ENCODE results near the gene SDC4.
A peak's percentile ranks its signal among the peaks of the same experiment; 100 is the strongest.

SDC4 gene

DNA sequence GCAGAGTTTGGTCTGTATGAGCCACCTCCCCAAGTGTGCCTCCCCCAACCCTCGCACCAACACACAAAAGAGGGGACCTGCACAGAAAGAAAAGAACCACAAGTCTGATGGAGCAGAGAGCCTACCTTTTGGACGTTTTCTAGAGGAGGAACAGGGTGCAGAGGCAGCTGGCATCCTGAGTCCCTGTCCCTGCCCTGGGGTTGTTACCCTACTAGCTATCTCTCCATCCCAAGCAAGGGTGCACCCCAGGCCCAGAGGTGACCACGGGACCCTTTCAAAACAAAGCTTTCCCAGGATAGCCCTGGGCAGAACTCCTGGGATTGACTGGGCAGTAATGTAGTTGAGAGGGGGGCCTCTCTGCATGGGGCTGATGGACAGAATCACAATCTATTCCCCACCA is 30.4 kb downstream of the SDC4 start:
- DNase-seq: no peak

- no peak for DNase-seq
Measured at GRCh38 chr20:45316150-45317080, 31.8 kb downstream of the SDC4 start.

GRCh38 chr20:45315672-45316071 is 32.6 kb downstream of the SDC4 start:
- no peak for DNase-seq

GRCh38 chr20:45313943-45314342 is 34.3 kb downstream of the SDC4 start:
- DNase-seq: no peak

DNA sequence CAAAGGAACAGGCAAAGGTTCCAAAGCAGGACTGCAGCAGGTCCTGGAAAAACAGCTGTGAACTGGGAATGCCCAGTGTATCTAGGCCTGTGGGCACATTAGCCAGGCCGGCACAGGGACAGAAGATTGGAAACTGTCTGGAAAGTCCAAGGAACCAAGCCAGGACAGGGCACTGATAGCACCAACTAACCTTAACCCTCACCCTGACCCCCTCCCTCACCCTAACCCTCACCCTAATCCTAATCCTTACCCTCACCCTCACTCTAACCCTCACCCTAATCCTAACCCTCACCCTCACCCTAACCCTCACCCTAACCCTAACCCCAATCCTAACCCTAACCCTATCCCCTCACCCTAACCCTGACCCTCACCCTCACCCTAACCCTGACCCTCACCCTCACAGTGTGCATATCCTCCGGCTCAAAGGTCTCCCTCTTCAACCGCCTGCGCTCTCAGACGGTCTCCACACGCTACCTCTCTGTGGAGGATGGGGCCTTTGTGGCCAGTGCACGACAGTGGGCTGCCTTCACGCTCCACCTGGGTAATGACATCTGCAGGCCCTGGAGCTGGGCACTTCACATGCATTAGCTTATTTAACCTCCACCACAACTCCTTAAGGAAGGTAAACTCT is 35.0 kb downstream of the SDC4 start:
- no peak for DNase-seq

GRCh38 chr20:45312241-45312640 is 36.0 kb downstream of the SDC4 start:
- no peak for DNase-seq

DNA sequence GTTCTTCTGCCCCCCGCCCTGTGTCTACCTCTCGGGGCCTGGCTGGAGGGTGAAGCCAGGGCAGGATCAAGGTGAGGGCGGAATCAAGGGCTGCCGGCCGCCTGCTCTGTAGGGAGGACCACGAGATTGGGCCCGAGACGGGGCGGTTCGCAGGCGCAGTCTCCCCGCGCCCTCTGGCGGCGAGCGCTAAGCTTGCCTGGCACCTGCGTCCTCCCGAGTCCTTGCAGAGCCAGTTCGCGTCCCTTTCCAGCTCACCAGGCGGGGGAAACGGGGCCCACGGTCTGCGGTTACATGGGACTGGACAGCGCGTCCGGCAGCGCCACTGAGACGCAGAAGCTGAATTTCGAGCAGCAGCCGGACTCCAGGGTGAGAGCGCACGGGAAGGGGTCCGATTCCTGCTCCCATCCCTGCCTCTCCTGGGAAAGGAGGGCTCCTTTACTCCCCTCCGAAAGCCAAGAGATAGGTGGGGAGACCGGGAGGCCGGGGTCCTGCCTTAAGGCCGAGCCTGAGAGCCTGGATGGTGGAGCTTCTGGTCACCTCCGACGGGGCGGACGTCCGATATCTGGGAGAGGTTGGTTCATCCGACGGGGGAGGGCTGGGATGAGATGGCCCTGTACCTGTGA is 36.5 kb downstream of the SDC4 start:
- peak in 1 of 2 donors; percentile 11 for DNase-seq

DNA sequence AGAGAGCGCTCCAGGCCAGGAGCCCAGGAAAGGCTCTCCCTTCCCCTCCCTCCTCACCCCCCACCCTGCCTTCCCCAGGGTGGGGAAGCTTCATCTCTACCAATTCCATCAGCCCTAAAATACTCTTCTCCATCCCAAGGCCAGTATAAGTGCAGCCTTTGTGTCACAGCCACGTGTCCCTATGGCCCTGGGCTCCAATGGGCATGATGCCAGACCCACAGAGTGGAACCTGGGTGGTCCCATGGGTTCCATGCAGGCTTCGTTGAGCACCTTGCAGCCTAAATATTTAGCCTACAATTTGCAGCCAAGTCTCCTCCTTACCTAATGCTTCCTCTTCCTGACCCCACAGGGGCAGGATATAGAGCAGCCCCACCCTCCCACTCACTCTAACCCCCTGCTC is 39.1 kb downstream of the SDC4 start:
- no peak for DNase-seq

DNA sequence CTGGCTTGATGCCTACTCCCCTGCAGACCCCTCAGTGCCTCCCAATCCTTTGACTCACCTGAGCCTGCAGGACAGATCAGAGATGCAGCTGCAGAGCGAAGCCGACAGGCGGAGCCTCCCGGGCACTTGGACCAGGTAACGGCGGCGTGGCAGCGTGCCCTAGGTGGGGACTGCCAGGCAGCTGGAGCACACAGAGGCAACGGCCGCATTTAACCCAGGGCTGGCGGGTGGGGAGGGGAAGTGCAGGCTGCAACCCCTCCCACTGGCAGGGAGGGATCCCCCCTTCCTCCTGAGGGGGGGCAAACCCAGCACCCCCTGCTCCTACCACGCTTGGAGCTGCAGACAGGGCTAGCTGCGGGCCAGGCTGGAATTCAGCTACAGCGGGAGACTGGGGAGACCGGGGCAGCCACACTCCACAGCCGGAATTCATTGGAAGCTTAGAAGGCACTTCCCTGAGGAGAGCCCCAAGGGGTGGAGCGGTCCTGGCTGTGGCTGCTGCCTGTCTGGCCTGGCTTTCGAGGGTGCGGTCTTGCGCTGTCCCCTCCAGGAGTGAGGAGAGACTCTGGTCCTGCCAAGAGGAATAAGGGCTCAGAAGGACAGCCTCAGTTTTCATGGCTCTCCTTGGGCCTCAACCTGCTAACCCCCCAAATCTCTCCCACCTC is 40.0 kb downstream of the SDC4 start, which contains the start of gene MATN4:
Gene MATN4, minus strand, starts transcription at position 183 of the 662 bp plus-strand sequence. CDS start 2,717 bp downstream, outside the sequence.
- no peak for DNase-seq

DNA sequence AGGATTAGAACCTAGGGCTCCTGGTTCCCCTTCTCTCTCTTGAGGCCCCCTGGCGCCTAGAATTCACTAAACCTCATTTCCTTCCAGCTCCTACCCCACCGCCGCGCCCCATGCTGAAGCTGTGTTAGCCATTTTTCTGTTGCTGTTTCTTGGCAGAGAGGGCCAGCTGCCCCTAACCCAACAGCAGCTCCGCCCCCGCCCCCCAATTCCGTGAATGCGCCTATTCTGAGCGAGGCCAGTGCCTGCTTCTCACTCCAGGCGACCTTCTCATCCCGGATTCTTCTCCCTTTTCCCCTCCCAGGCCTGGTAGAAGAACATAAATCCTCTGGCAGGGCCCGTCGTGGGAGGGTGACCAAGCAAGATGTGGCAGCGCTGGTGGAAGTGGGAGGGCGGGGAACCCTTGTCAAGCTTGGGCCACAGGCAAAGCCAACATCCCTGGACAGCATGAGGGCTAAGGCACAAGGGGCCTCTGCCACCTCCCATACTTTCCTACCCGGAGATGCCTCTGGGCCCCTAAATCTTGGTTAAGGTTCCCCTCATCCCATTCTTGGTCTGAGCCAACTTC is 41.1 kb downstream of the SDC4 start:
- DNase-seq: no peak

DNA sequence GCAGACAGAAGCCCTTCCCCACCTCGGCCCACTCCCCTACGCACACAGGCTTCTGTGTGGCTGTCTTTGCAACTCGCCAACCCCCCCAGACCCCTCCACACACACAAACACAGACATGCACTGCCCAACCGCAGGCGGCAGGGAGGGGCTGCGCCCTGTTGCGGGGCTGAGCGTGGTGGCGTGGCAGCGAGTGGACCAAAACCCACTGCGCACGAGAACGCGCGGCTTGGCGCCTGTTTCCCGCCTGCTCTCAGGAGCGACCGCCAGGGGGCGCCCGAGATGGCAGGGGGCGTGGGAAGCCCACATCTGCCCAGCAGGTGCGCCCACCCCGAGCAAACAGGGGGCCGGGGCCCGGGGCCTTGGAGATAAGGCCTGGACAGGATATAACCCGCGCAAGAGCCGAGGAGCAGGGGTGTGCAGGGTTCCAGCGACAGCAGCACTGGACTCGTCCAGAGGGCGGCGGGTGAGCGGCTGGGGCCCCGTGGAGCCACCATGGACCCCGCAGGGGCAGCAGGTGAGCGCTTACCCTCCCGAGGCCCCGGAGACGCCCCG is 41.7 kb downstream of the SDC4 start, which contains the start of gene RBPJL:
Gene RBPJL, plus strand, starts transcription at position 410 of the 552 bp plus-strand sequence. Its CDS starts 83 bp downstream, at position 493.
- DNase-seq: no peak

- DNase-seq: no peak
Measured at GRCh38 chr20:45305262-45305661, 43.0 kb downstream of the SDC4 start.

DNA sequence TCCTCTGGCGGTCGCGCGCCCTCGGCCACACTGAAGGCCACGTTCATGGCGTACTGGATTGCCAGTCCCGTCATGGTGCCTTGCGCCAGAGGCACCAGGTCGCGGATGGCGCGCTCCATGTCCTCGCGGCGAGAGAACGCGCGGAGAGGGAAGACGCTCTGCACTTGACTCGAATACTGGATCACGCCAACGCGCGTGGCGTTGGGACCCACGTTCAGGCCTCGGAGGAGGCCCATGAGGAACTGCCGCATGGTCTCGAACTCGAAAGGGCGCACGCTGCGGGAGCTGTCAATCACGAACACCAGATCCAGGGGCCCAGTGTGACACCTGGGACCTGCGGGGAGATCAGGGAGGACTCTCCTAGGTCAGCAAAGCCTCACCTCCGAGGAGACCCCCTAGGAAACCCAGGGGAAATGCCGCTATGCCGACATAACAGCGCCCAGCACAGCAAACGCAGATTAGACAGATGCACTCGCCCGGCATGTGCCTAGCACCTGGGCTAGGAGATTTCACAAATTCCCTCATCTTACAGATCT is 43.7 kb downstream of the SDC4 start:
- DNase-seq: no peak

GRCh38 chr20:45303586-45304463 is 44.4 kb downstream of the SDC4 start:
- no peak for DNase-seq

GRCh38 chr20:45301824-45302271 is 46.4 kb downstream of the SDC4 start:
- no peak for DNase-seq

GRCh38 chr20:45300961-45301360 is 47.3 kb downstream of the SDC4 start:
- no peak for DNase-seq

DNA sequence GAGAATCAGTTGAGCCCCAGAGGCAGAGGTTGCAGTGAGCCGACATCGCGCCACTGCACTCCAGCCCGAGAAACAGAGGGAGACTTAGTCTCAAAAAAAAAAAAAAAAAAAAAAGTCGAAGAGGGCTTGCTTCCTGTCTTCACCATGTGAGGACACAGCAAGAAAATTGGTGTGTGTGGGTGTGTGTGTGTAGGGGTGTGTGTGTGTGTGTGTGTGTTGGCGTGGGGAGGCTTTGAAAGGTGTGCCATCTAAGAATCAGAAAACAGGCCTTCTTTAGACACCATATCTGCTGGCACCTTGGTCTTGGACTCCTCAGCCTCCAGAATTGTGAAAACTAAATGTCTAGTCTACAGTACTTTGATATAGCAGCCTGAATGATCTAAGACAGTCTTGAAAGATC is 48.4 kb downstream of the SDC4 start:
- no peak for DNase-seq

DNA sequence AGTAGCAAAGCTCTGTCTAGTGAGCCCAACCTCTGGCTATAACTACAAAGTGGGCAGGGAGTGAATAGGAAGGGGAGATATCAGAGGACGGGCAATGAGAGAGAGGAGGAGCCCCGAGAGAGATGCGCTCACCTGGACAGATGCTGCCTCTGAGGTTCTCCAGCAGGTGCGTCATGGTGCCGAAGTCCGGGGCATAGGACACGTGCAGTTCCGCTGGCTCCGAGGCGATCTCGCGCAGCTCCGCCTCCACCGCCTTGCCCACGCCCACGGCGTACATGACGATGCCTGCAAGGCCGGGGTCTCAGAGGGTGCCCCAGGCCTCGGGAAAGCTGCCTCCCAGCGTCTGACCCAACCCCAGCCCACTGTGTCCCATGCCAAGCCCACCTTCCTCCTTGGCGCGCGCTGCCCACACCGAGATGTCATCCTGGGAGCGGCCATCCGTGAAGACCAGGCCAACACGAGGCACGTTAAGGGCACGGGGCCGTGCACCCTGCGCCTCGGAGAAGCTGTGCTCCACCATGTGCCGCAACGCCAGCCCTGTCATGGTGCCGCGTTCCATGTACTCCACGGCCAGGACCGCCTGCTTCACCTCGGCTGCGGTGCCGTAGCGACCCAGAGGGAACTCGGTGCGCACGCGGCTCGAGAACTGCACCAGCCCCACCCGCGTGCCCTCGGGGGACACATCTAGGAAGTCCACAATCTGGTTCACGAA is 50.3 kb downstream of the SDC4 start:
- DNase-seq: no peak

DNA sequence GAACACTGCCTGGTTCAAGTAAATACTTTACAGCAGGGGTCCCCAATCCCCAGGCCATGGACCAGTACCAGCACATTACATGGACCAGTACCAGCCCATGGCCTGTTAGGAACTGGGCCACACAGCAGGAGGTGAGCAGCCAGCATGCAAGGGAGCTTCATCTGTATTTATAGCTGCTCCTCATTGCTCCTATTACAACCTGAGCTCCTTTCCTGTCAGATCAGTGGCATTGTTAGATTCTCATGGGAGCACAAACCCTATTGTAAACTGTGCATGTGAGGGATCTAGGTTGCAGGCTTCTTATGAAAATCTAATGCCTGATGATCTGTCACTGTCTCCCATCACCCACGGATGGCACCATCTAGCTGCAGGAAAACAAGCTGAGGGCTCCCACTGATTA is 53.6 kb downstream of the SDC4 start:
- DNase-seq: no peak

GRCh38 chr20:45294003-45294368 is 54.2 kb downstream of the SDC4 start:
- DNase-seq: no peak

All from hippocampal formation (tissue), 2 donors.